ENCODE data around the gene TMED4. TPM values are rescaled to one million over a fixed set of nuclear protein-coding genes. Genes with fewer than 3 reads are reported as not detected.

TMED4 gene
- polyA plus RNA-seq, 1 of the 3 experiments (the other 2 are of a cell fraction): 145 TPM

- Histone ChIP-seq H3K36me3 (replicated peaks in 1 of 2; ENCODE audit: control insufficient read depth in 1 of 2, insufficient read depth in 2 of 2, low read length in 1 of 2) (no peaks in the 10 kb centered on the region), H3K9ac (no peak overlapping the region), H3K27me3 (ENCODE audit: insufficient read depth) (peaks cover 8% of the 10 kb centered on the region; the same call in 1 of the 2 replicates), H3K4me1 (ENCODE audit: control insufficient read depth in 1 of 2, insufficient read depth in 2 of 2, low read depth in 1 of 2, low read length in 1 of 2) (no peaks in the 10 kb centered on the region), H3K27ac (ENCODE audit: low read depth in 2 of 2, low read length in 1 of 2) (no peak overlapping the region), H3K9me3 (no peaks in the 10 kb centered on the region), H3K4me3 (ENCODE audit: low read depth in 2 of 2, low read length in 1 of 2) (no peak overlapping the region), H3K9me2 (no peaks in the 10 kb centered on the region), H4K20me1 (ENCODE audit: insufficient read depth) (no peaks in the 10 kb centered on the region), H2AFZ (ENCODE audit: low read depth) (no peak overlapping the region), H3K4me2 (no peak overlapping the region), H3K79me2 (ENCODE audit: insufficient read depth) (no peaks in the 10 kb centered on the region), H3F3A (replicated peaks; ENCODE audit: insufficient read depth) (peaks cover 9% of the 10 kb centered on the region)
- WGBS (ENCODE audit: low lambda C conversion rate): 68% methylated on average over 3 of the region's 3 CpGs
- ChIA-PET CTCF (interaction anchor here (1.3 to 9.1 kb wide), 6 partner anchors 11 to 334 kb away, joined by 3 to 55 read pairs (median 6); no protein-coding TSS in a partner anchor), POLR2A (interaction anchor here (2.1 kb wide), 1 partner anchor 16 kb away, joined by 5 read pairs; no protein-coding TSS in a partner anchor)
- no peak for TF ChIP-seq YY1 (IDR thresholded peaks at IDR 0.05; ENCODE audit: low read depth)
- no peak for TF ChIP-seq CTCF (IDR thresholded peaks at IDR 0.05)
- TF ChIP-seq TCF12 (IDR thresholded peaks at IDR 0.05): no peak
- TF ChIP-seq ELF1 (IDR thresholded peaks at IDR 0.05): no peak
- no peak for TF ChIP-seq POLR2AphosphoS5 (IDR thresholded peaks at IDR 0.05; ENCODE audit: low read depth, low read length)
- TF ChIP-seq FOXJ3 (CRISPR knock-in tag; IDR thresholded peaks at IDR 0.05): no peak
- no peak for DNase-seq
Measured at GRCh38 chr7:44548893-44549292, 33.1 kb downstream of the TMED4 start.

- H3K9ac ChIP-seq: no peak overlapping the region
- H3K79me2 ChIP-seq (ENCODE audit: insufficient read depth): no peaks in the 10 kb centered on the region
- no peak for TF ChIP-seq SMC3 (IDR thresholded peaks at IDR 0.05; ENCODE audit: low read depth, low read length)
- TF ChIP-seq TAF1 (IDR thresholded peaks at IDR 0.05; ENCODE audit: borderline replicate concordance, low read depth, low read length): no peak
- TF ChIP-seq IRF3 (IDR thresholded peaks at IDR 0.05; ENCODE audit: low read depth, low read length): no peak
- TF ChIP-seq POLR2AphosphoS5 (IDR thresholded peaks at IDR 0.05; ENCODE audit: low read depth, low read length): no peak
- TF ChIP-seq MEF2A (IDR thresholded peaks at IDR 0.05; ENCODE audit: borderline replicate concordance, low read depth): no peak
- TF ChIP-seq GATA2 (CRISPR knock-in tag; IDR thresholded peaks at IDR 0.05): no peak
- TF ChIP-seq EP300 (IDR thresholded peaks at IDR 0.05; ENCODE audit: borderline replicate concordance in 1 of 2, low read depth in 1 of 2, low read length in 1 of 2): no peak
- TF ChIP-seq RXRA (IDR thresholded peaks at IDR 0.05; ENCODE audit: borderline replicate concordance, low read depth): no peak
- TF ChIP-seq CHD2 (IDR thresholded peaks at IDR 0.05; ENCODE audit: low read length, partially characterized antibody): no peak
- no peak for TF ChIP-seq ELF1 (IDR thresholded peaks at IDR 0.05)
- no peak for TF ChIP-seq GABPA (IDR thresholded peaks at IDR 0.05; ENCODE audit: low read depth)
- TF ChIP-seq REST (IDR thresholded peaks at IDR 0.05; ENCODE audit: low read depth, low read length): no peak
- no peak for TF ChIP-seq RAD21 (IDR thresholded peaks at IDR 0.05; ENCODE audit: low read length)
- TF ChIP-seq TEAD4 (IDR thresholded peaks at IDR 0.05; ENCODE audit: borderline replicate concordance, insufficient read depth): no peak
- no peak for TF ChIP-seq USF2 (IDR thresholded peaks at IDR 0.05; ENCODE audit: borderline replicate concordance, low read depth, low read length)
- no peaks in the 10 kb centered on the region for H3K9me3 ChIP-seq
- no peak overlapping the region for H2AFZ ChIP-seq (ENCODE audit: low read depth)
- no peaks in the 10 kb centered on the region for H4K20me1 ChIP-seq (ENCODE audit: insufficient read depth)
- H3K4me1 ChIP-seq (ENCODE audit: control insufficient read depth in 1 of 2, insufficient read depth in 2 of 2, low read depth in 1 of 2, low read length in 1 of 2): no peaks in the 10 kb centered on the region
- H3F3A ChIP-seq (replicated peaks; ENCODE audit: insufficient read depth): peaks cover 9% of the 10 kb centered on the region
- no peak overlapping the region for H3K4me3 ChIP-seq (ENCODE audit: low read depth in 2 of 2, low read length in 1 of 2)
- no peak for DNase-seq
- H3K9me2 ChIP-seq: no peaks in the 10 kb centered on the region
- no peaks in the 10 kb centered on the region for H3K36me3 ChIP-seq (replicated peaks in 1 of 2; ENCODE audit: control insufficient read depth in 1 of 2, insufficient read depth in 2 of 2, low read length in 1 of 2)
- 38% methylated on average over 6 of the region's 6 CpGs for WGBS (ENCODE audit: low lambda C conversion rate)
- H3K27me3 ChIP-seq (ENCODE audit: insufficient read depth): 0 out of 2 replicates have a peak, but pooled peaks cover 8% of the 10 kb centered on the region
- H3K27ac ChIP-seq (ENCODE audit: low read depth in 2 of 2, low read length in 1 of 2): no peak overlapping the region
- POLR2A ChIA-PET: interaction anchor here (1.0 to 2.1 kb wide), 2 partner anchors 18 to 26 kb away, joined by 3 to 5 read pairs; partner anchors contain the start of gene DDX56
- H3K4me2 ChIP-seq: no peak overlapping the region
- CTCF ChIA-PET: interaction anchor here (0.7 to 9.1 kb wide), 6 partner anchors 10 to 25 kb away, joined by 3 to 55 read pairs (median 6); no protein-coding TSS in a partner anchor
Measured at GRCh38 chr7:44547536-44548231, 34.3 kb downstream of the TMED4 start.

Measured in SK-N-SH (cell line).